IPS DF 6.9 (cell line): ENCODE data around the gene PIGL.

Experiments used
- DNase-seq: peaks from one replicate; pipeline ENCODE4 v3.0.0-alpha.2; 2013; ENCODE audit warnings: low read depth, low spot score
- H3K27ac ChIP-seq: one replicate; pipeline ENCODE4 v1.5.1; 2013; ENCODE audit warnings: low read length, control low read depth
- H3K27me3 ChIP-seq: 2 replicates; pipeline ENCODE4 v1.6.1; 2013; ENCODE audit warnings: mild to moderate bottlenecking, low read length; ENCODE audit not compliant: control insufficient read depth, insufficient read depth
- H3K36me3 ChIP-seq: 2 replicates; pipeline ENCODE4 v1.6.1; 2013; ENCODE audit warnings: low read length; ENCODE audit not compliant: control insufficient read depth, insufficient read depth
- H3K4me1 ChIP-seq: 2 replicates; pipeline ENCODE4 v1.6.1; 2013; ENCODE audit warnings: low read length; ENCODE audit not compliant: control insufficient read depth, insufficient read depth
- H3K4me3 ChIP-seq: 2 replicates; pipeline ENCODE4 v1.5.1; 2013; ENCODE audit warnings: mild to moderate bottlenecking, low read length
- H3K9me3 ChIP-seq: 2 replicates; pipeline ENCODE4 v1.6.1; 2013; ENCODE audit warnings: low read length, inconsistent platforms; ENCODE audit not compliant: control insufficient read depth, insufficient read depth
- WGBS: extraction: QIAGEN DNeasy Blood & Tissue Kit; methylation state at CpG from one replicate; pipeline ENCODE4 v1.1.7; 2013; ENCODE audit warnings: mixed read lengths, missing lambda C conversion rate; ENCODE audit not compliant: insufficient read length, insufficient coverage; 5-methylcytosine and 5-hydroxymethylcytosine counted together

PIGL gene

GRCh38 chr17:16363749-16364536 is 146.9 kb downstream of the PIGL start:
- H3K4me3 ChIP-seq: no peak overlapping the region
- H3K4me1 ChIP-seq: no peaks in the 10 kb centered on the region
- H3K27me3 ChIP-seq: no peaks in the 10 kb centered on the region
- DNase-seq: no peak
- no peak overlapping the region for H3K27ac ChIP-seq
- H3K9me3 ChIP-seq: no peaks in the 10 kb centered on the region
- no CpG with 5 or more reads among the region's 6 CpGs for WGBS
- no peaks in the 10 kb centered on the region for H3K36me3 ChIP-seq

GRCh38 chr17:16364625-16365024 is 147.6 kb downstream of the PIGL start:
- DNase-seq: no peak
- H3K27ac ChIP-seq: no peak overlapping the region
- H3K4me3 ChIP-seq: no peak overlapping the region
- H3K4me1 ChIP-seq: no peaks in the 10 kb centered on the region
- H3K36me3 ChIP-seq: no peaks in the 10 kb centered on the region
- no peaks in the 10 kb centered on the region for H3K9me3 ChIP-seq
- H3K27me3 ChIP-seq: no peaks in the 10 kb centered on the region

GRCh38 chr17:16371742-16372141 is 154.7 kb downstream of the PIGL start:
- no peak for DNase-seq
- no CpG with 5 or more reads among the region's 5 CpGs for WGBS
- H3K9me3 ChIP-seq: no peaks in the 10 kb centered on the region
- no peak overlapping the region for H3K4me3 ChIP-seq
- no peak overlapping the region for H3K27ac ChIP-seq
- H3K27me3 ChIP-seq: no peaks in the 10 kb centered on the region
- H3K4me1 ChIP-seq: no peaks in the 10 kb centered on the region
- H3K36me3 ChIP-seq: no peaks in the 10 kb centered on the region

GRCh38 chr17:16374146-16374938 is 157.3 kb downstream of the PIGL start:
- H3K27me3 ChIP-seq: no peaks in the 10 kb centered on the region
- WGBS: no CpG with 5 or more reads among the region's 16 CpGs
- no peak for DNase-seq
- H3K36me3 ChIP-seq: no peaks in the 10 kb centered on the region
- H3K27ac ChIP-seq: no peak overlapping the region
- no peak overlapping the region for H3K4me3 ChIP-seq
- no peaks in the 10 kb centered on the region for H3K4me1 ChIP-seq
- no peaks in the 10 kb centered on the region for H3K9me3 ChIP-seq
